ENCODE measurements around the gene ALDH1L1.

DNA sequence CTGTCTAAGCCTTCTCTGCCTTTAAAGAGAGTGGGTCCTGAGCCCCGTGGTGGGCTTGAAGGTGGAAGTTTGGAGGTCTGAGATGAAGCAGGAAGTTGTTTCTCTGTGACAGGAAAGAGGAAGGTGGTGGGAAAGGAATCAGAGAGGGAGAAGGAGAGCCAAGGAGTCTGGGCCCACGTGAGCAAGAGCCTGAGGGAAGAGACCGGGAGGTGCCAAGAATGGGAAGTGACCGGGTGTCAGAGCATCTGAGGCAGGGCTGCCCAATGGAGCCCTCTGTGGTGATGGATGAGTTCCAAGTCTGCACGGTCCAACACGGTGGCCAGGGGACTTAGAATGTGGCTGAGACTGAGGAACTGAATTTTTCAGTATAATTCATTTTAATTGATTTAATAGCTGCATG, 24.6 kb downstream of the ALDH1L1 start:
- TF ChIP-seq, protein P1, sequence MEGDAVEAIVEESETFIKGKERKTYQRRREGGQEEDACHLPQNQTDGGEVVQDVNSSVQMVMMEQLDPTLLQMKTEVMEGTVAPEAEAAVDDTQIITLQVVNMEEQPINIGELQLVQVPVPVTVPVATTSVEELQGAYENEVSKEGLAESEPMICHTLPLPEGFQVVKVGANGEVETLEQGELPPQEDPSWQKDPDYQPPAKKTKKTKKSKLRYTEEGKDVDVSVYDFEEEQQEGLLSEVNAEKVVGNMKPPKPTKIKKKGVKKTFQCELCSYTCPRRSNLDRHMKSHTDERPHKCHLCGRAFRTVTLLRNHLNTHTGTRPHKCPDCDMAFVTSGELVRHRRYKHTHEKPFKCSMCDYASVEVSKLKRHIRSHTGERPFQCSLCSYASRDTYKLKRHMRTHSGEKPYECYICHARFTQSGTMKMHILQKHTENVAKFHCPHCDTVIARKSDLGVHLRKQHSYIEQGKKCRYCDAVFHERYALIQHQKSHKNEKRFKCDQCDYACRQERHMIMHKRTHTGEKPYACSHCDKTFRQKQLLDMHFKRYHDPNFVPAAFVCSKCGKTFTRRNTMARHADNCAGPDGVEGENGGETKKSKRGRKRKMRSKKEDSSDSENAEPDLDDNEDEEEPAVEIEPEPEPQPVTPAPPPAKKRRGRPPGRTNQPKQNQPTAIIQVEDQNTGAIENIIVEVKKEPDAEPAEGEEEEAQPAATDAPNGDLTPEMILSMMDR (IDR thresholded peaks at IDR 0.05) = no peak
- TF ChIP-seq POLR2A (IDR thresholded peaks at IDR 0.05) (no peak), EP300 (IDR thresholded peaks at IDR 0.05) (no peak)

Measured in ovary (tissue), 3 donors.